Subcutaneous abdominal adipose tissue (tissue), 5 donors: ENCODE data around the gene GSTP1.

Source experiments
- H3K27ac ChIP-seq: one replicate; pipeline ENCODE4 v1.7.0; 2013; ENCODE audit warnings: low read depth, mild to moderate bottlenecking, inconsistent platforms, low read length, moderate library complexity
- H3K27me3 ChIP-seq, 5 donors: one replicate each; pipeline ENCODE4 v1.7.0; 2013; ENCODE audit warnings: low read length in 5 of 5, inconsistent platforms in 1 of 5; ENCODE audit not compliant: control insufficient read depth in 5 of 5, insufficient read depth in 4 of 5
- H3K36me3 ChIP-seq, 5 donors: one replicate each; pipeline ENCODE4 v1.7.0; 2013; ENCODE audit warnings: low read length in 5 of 5; ENCODE audit not compliant: control insufficient read depth in 5 of 5, insufficient read depth in 5 of 5
- H3K4me1 ChIP-seq, 5 donors: one replicate each; pipeline ENCODE4 v1.7.0; 2013; ENCODE audit warnings: low read length in 5 of 5, mild to moderate bottlenecking in 3 of 5, moderate library complexity in 1 of 5; ENCODE audit not compliant: control insufficient read depth in 5 of 5, insufficient read depth in 5 of 5
- H3K4me3 ChIP-seq, 5 donors: one replicate each; pipeline ENCODE4 v1.7.0; 2013; ENCODE audit warnings: low read length in 5 of 5, low read depth in 1 of 5
- H3K9ac ChIP-seq, 5 donors: one replicate each; pipeline ENCODE4 v1.7.0; 2013; ENCODE audit warnings: low read length in 5 of 5, mild to moderate bottlenecking in 4 of 5, moderate library complexity in 3 of 5
- H3K9me3 ChIP-seq, 5 donors: one replicate each; pipeline ENCODE4 v1.7.0; 2013; ENCODE audit warnings: low read length in 5 of 5; ENCODE audit not compliant: control insufficient read depth in 5 of 5
- donor health status: healthy.
- donor health status: healthy.
- donor health status: healthy.
- donor health status: healthy.
- donor health status: healthy.

The GSTP1 gene

DNA sequence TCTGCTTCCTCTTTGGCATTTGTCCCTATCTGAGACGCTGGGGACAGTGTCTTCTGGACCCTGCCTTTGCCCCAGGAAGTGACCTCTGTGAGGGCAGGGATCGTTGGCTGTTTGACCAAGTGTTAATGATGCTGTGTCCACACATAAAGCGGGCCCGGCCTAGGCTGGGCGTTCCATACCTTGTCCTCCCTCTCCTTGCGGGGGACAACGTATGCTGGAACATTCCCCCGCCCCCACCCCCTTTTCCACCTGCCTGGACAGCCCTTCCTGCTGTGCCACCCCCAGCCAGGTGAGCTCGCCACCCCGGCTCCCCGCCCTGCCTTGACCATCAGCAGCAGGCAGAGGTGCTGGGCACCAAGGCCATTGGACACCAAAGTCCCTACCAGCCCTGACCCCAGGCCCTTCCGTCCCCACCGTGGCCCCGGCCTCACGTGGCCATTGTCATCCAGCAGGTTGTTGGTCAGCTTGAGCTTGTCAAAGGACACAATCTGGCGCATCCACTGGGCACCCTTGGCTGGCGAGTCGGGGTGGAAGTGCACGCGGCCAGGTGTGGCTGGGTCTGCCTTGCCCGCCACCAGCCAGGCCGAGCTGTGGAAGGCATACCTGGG lies 50.2 kb downstream of the GSTP1 start:
- peaks cover 0 to 8% (median 0%) of the 10 kb centered on the region in 5 donors for H3K27me3 ChIP-seq
- H3K36me3 ChIP-seq, result no peaks in the 10 kb centered on the region
- peaks cover 0 to 18% (median 17%) of the 10 kb centered on the region in 5 donors for H3K4me1 ChIP-seq
- H3K9ac ChIP-seq, result no peak overlapping the region
- H3K4me3 ChIP-seq, result no peak overlapping the region
- no peaks in the 10 kb centered on the region for H3K9me3 ChIP-seq
- no peak overlapping the region for H3K27ac ChIP-seq

DNA sequence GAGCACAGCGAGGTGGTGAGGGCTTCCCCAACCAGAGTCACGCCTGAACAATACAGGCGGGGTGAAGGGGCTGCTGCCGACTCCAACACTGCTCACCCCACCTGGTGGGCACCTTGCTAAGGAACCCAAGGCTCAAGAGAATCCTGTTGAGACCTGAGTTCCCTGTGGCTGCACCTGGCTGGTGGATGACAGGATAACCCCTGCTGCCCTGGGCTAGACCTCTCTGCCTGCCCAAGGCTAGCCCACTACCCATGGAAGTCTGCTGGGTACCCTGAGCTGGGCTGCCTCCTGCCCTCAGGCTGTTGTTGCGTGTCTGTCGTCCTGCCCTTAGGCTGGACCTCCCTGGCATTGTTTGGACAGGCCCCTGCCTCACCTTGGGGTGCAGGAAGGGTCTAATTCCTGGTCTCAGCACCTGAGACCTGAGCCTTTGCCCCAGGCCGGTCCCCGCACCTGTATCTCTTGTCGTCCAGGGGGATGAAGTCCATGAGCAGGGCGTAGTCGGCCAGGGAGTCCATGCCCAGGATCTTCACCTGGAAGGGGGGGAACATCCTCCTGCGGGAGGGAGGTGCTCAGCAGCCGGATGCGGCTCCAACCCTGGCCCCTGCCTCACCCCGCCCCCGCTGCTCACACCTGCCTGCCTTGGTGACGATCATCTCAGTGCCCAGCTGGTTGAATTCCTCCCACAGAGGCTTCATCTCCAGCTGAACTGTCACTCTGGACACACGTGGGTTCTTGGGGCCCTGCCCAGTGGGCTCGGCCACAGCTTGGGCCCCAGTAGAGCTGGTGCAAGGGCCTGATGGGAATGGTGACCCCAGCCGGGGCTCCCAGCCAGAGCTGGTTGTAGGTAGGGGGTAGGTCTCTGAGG lies 51.0 kb downstream of the GSTP1 start:
- Histone ChIP-seq H3K9ac (peak overlapping the region in 1 of 5 donors; percentile 20), H3K27ac (no peak overlapping the region), H3K27me3 (peaks cover 2 to 12% (median 3%) of the 10 kb centered on the region in 5 donors), H3K4me1 (peaks cover 0 to 11% (median 10%) of the 10 kb centered on the region in 5 donors), H3K9me3 (no peaks in the 10 kb centered on the region), H3K4me3 (no peak overlapping the region), H3K36me3 (no peaks in the 10 kb centered on the region)

GRCh38 chr11:67635231-67635521 lies 51.6 kb downstream of the GSTP1 start:
- Histone ChIP-seq H3K4me3 (no peak overlapping the region), H3K9me3 (no peaks in the 10 kb centered on the region), H3K36me3 (no peaks in the 10 kb centered on the region), H3K27me3 (peaks cover 7 to 18% (median 8%) of the 10 kb centered on the region in 5 donors), H3K9ac (peak overlapping the region in 1 of 5 donors; percentile 20), H3K27ac (no peak overlapping the region), H3K4me1 (peaks cover 0 to 13% (median 11%) of the 10 kb centered on the region in 5 donors)
